ENCODE measurements around the gene BDNF. TPM values are rescaled to one million over a fixed set of nuclear protein-coding genes. Genes with fewer than 3 reads are reported as not detected.
A peak's percentile ranks its signal among the peaks of the same experiment; 100 is the strongest.

Gene BDNF
- total and polyA plus RNA-seq, 2 donors (not counting 3 experiments of a cell fraction or from before 2014, with no cell fraction given): 3.1 to 3.6 TPM

DNA sequence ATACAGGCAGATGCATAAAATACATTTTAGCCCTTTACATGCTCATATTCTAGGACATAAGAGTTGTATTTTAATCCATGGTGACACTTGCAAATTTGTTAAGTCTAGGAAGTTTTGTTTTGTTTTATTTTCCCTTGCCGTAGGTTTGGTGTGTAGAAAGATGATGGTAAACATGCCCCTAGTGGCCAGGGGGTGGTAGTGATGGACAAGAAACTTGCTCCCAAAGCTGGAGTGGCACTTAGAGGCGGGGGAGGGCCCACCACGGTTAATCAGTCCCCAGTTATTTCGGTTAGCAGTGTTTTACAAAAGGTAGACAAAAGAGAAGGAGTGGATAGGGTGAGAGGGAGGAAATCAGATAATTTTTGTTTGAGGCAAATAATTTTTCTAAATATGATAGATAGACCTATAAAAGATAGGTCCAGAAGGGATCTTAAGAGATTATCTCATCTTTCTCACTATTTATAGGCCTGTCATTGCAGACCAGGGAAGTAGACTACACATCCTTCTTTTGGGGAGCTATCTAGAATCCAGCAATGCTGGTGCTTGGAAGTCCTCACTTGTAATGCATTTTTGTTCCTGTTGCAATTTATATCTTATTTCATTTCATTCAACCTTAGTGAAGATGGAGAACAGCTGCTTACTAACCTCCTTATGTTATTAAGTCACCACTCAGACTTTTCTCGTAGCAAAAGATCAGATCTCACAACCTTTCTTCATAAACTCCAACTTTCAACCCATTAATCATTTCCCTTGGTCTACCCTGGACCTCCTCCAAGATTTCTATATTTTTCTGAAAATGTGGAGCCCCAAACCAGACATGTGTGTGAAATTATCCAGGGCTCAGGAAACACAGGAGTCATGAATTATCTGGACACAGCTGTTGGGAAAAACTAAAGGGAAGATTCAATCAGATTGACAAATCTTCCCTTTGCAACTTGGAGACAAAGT, 5.9 kb upstream of the BDNF start:
- dilution Hi-C loops (cut with MboI; ENCODE audit: extremely low pct_ligation_motif_present, low sequenced_read_pairs): no loop called here
- no TSS peak for BruUV-seq (replicated peaks)
- CTCF ChIA-PET: interaction anchor here (1.2 to 9.0 kb wide), 5 partner anchors 11 to 974 kb away, joined by 3 to 109 read pairs (median 4); no protein-coding TSS in a partner anchor

More for the DNA sequence above, 5.9 kb upstream of the BDNF start:
- no peak for FAIRE-seq
- no peak overlapping the region for H3K27ac ChIP-seq (ENCODE audit: insufficient read depth, low read depth, low read length)
- no peak overlapping the region for H3K4me2 ChIP-seq (ENCODE audit: insufficient read depth, low read length)
- H2AFZ ChIP-seq (ENCODE audit: low read depth, low read length): no peak overlapping the region
- TF ChIP-seq, protein P1, sequence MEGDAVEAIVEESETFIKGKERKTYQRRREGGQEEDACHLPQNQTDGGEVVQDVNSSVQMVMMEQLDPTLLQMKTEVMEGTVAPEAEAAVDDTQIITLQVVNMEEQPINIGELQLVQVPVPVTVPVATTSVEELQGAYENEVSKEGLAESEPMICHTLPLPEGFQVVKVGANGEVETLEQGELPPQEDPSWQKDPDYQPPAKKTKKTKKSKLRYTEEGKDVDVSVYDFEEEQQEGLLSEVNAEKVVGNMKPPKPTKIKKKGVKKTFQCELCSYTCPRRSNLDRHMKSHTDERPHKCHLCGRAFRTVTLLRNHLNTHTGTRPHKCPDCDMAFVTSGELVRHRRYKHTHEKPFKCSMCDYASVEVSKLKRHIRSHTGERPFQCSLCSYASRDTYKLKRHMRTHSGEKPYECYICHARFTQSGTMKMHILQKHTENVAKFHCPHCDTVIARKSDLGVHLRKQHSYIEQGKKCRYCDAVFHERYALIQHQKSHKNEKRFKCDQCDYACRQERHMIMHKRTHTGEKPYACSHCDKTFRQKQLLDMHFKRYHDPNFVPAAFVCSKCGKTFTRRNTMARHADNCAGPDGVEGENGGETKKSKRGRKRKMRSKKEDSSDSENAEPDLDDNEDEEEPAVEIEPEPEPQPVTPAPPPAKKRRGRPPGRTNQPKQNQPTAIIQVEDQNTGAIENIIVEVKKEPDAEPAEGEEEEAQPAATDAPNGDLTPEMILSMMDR (IDR thresholded peaks at IDR 0.05; ENCODE audit: extremely low read depth in 1 of 2, insufficient read depth in 1 of 2, low read depth in 1 of 2, low read length in 2 of 2): peak; percentile 66 to 70
- no peak for TF ChIP-seq FOS (IDR thresholded peaks at IDR 0.05; ENCODE audit: borderline replicate concordance, insufficient read depth, low read length)
- H3K27me3 ChIP-seq (ENCODE audit: control insufficient read depth in 2 of 2, insufficient read depth in 2 of 2, low read length in 2 of 2): peaks cover 2 to 11% of the 10 kb centered on the region in 2 experiments
- H3K9ac ChIP-seq (replicated peaks; ENCODE audit: extremely low read depth, insufficient read depth, low read length): no peak overlapping the region
- H3K9me1 ChIP-seq (replicated peaks; ENCODE audit: control insufficient read depth, extremely low read depth, insufficient read depth, low read length): no peaks in the 10 kb centered on the region
- H3K36me3 ChIP-seq (ENCODE audit: control insufficient read depth in 2 of 2, extremely low read depth in 1 of 2, insufficient read depth in 2 of 2, low read length in 2 of 2): no peaks in the 10 kb centered on the region
- no peaks in the 10 kb centered on the region for H3K4me1 ChIP-seq (ENCODE audit: control insufficient read depth, extremely low read depth, insufficient read depth, low read length)
- no peaks in the 10 kb centered on the region for H4K20me1 ChIP-seq (replicated peaks; ENCODE audit: control insufficient read depth, extremely low read depth, insufficient read depth, low read length)
- H3K4me3 ChIP-seq (replicated peaks in 1 of 3; ENCODE audit: insufficient read depth in 1 of 3, low read depth in 1 of 3, low read length in 3 of 3): no peak overlapping the region
- no peaks in the 10 kb centered on the region for H3K79me2 ChIP-seq (ENCODE audit: control insufficient read depth, insufficient read depth, low read length)
- H3K9me3 ChIP-seq (replicated peaks; ENCODE audit: control insufficient read depth, insufficient read depth, low read length): no peaks in the 10 kb centered on the region
- POLR2A ChIA-PET: no interaction called here
- peak; percentile 6 for DNase-seq (ENCODE audit: low read depth, low spot score)
- intact Hi-C loops (cut with micrococcal nuclease): no loop called here

Data from endothelial cell of umbilical vein (primary cell).